SJCRH30 (cell line): ENCODE data around the gene SH2B3. TPM values are rescaled to one million over a fixed set of nuclear protein-coding genes. Genes with fewer than 3 reads are reported as not detected.

ENCODE experiments used
- total RNA-seq: library from RNA; depleted of rRNA; stranded (reverse); fragments of >200 nt; shearing (Covaris generic); gene quantifications from 2 replicates; pipeline ENCODE4 v1.2.3, GENCODE V29; 2014; rRNA removed

The SH2B3 gene
- total RNA-seq, 1 experiment from 2014 or later = 13.2 TPM

Other genes starting within 250 kb of the SH2B3 start
- 4.0 and 4.2 TPM in 2 replicates for gene PHETA1, start 36.8 kb upstream of the SH2B3 start, total RNA-seq
- 25.2 and 38.2 TPM in 2 replicates for gene ATXN2, start 193.4 kb downstream of the SH2B3 start, total RNA-seq